SH-SY5Y (cell line): Measurements from ENCODE around the gene TMEM174.

Source experiments
- GATA2 ChIP-seq: IDR thresholded peaks from 2 replicates; pipeline ENCODE4 v1.6.1; 2011; ENCODE audit warnings: mild to moderate bottlenecking, low read depth, low read length
- GATA3 ChIP-seq: IDR thresholded peaks from 2 replicates; pipeline ENCODE4 v1.6.1; 2011; ENCODE audit warnings: low read depth, mild to moderate bottlenecking, low read length, moderate library complexity

DNA sequence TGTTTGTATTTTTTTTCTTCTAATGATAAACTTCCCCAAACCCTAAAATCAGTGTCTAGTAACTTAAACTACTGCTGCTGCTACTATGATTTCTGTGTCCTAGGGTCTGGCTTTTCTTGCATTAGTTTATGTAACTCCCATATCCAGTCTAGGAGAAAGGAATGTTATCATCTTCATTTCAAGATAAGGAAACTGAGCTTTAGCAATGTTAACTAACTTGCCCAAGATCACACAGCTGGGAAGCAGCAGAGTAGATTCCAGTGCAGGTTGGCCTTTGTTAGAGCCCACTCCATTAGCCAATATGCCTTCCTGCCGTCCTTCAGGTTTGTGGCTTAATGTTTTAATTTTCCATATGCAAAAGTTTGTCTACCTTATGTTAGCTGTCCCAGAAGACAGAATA lies 42.2 kb upstream of the TMEM174 start:
- TF ChIP-seq GATA2, result no peak
- TF ChIP-seq GATA3, result no peak
